Body of pancreas (tissue), 4 donors: ENCODE measurements around the gene C1orf35. TPM values are rescaled to one million over a fixed set of nuclear protein-coding genes. Genes with fewer than 3 reads are reported as not detected.

Source experiments
- ATAC-seq: fragments of 150-250 bp; one replicate; pipeline ENCODE4 v1.9.1; 2016
- DNase-seq, 4 donors: peaks; one replicate each; pipeline ENCODE4 v3.0.0-alpha.2; 2019
- H3K27ac ChIP-seq, 4 donors: fragments of 200-600 bp; sonication (generic); 1 replicate in 3 of 4; 2 replicates in 1 of 4; pipeline versions ENCODE4 v1.5.1 to v1.6.1; 2016 to 2019; ENCODE audit warnings: mild to moderate bottlenecking in 1 of 4, mixed read lengths in 1 of 4, moderate library complexity in 1 of 4
- H3K27me3 ChIP-seq, 2 donors: fragments of 200-600 bp; sonication (generic); one replicate each; pipeline ENCODE4 v1.6.0; 2016; ENCODE audit warnings: mild to moderate bottlenecking in 1 of 2
- H3K36me3 ChIP-seq, 2 donors: fragments of 200-600 bp; sonication (generic); replicated peaks in 1 of 2; 2 replicates each; pipeline ENCODE4 v1.5.1; 2016; ENCODE audit warnings: low read depth in 2 of 2; ENCODE audit not compliant: insufficient read depth in 1 of 2
- H3K4me1 ChIP-seq: fragments of 200-600 bp; sonication (generic); one replicate; pipeline ENCODE4 v1.6.0; 2016
- H3K4me3 ChIP-seq, 2 donors: fragments of 200-600 bp; sonication (generic); 1 replicate in 1 of 2; 2 replicates in 1 of 2; pipeline ENCODE4 v1.5.1; 2016 to 2019
- H3K9me3 ChIP-seq, 3 donors: fragments of 200-600 bp; sonication (generic); 1 replicate in 2 of 3; 2 replicates in 1 of 3; pipeline ENCODE4 v1.5.1; 2016
- CTCF ChIP-seq, 7 experiments: fragments of 450-650 bp in 4 of 7; fragments of 200-600 bp in 3 of 7; sonication (generic) in 3 of 7; IDR thresholded peaks; one replicate each; pipeline ENCODE4 v1.5.1; 2016 to 2019; ENCODE audit warnings: antibody characterized with exemption in 7 of 7
- POLR2A ChIP-seq, 3 donors: fragments of 450-650 bp; IDR thresholded peaks; one replicate each; pipeline ENCODE4 v1.6.1; 2016; ENCODE audit warnings: antibody characterized with exemption in 3 of 3, mild to moderate bottlenecking in 2 of 3
- WGBS, 2 donors: methylation state at CpG; one replicate each; pipeline ENCODE4 v1.1.5; 2017; 5-methylcytosine and 5-hydroxymethylcytosine counted together
- intact Hi-C: fragments of 100-400 bp; cut with DNase I; formaldehyde crosslinking; loops from one replicate; pipeline ENCODE4 v1.15.1; 2023
- total RNA-seq, 2 donors: library from RNA; depleted of rRNA; stranded (reverse); fragments of >200 nt; gene quantifications; one replicate each; pipeline ENCODE4 v1.1.0, GENCODE V29; 2016

The C1orf35 gene
- total RNA-seq, 2 donors from 2014 or later, result 10.9 to 71.2 TPM

GRCh38 chr1:228094432-228095016 is 8.6 kb downstream of the C1orf35 start:
- H3K4me1 ChIP-seq, result peaks cover 79% of the 10 kb centered on the region
- H3K4me3 ChIP-seq, result no peak overlapping the region
- H3K9me3 ChIP-seq, result no peaks in the 10 kb centered on the region
- TF ChIP-seq POLR2A (IDR thresholded peaks at IDR 0.05), result no peak
- TF ChIP-seq CTCF (IDR thresholded peaks at IDR 0.05), result no peak
- ATAC-seq, result no peak
- H3K27me3 ChIP-seq, result no peaks in the 10 kb centered on the region
- H3K36me3 ChIP-seq, result peaks cover 7 to 14% of the 10 kb centered on the region in 2 donors
- WGBS, 2 donors, result 85 to 90% methylated on average over 13 of the region's 13 CpGs
- intact Hi-C loops, result no loop called here
- no peak overlapping the region for H3K27ac ChIP-seq
- no peak for DNase-seq

GRCh38 chr1:228093050-228093906 is 9.8 kb downstream of the C1orf35 start:
- Histone ChIP-seq H3K27me3 (no peaks in the 10 kb centered on the region), H3K4me3 (no peak overlapping the region), H3K27ac (no peak overlapping the region), H3K36me3 (peaks cover 7 to 10% of the 10 kb centered on the region in 2 donors), H3K4me1 (peaks cover 92% of the 10 kb centered on the region), H3K9me3 (no peaks in the 10 kb centered on the region)
- DNase-seq (no peak), ATAC-seq (no peak)
- WGBS, 2 donors, result 76% methylated on average over 19 to 20 of the region's 20 CpGs
- TF ChIP-seq POLR2A (IDR thresholded peaks at IDR 0.05), result no peak
- TF ChIP-seq CTCF (IDR thresholded peaks at IDR 0.05), result no peak
- intact Hi-C loops, result no loop called here

GRCh38 chr1:228092342-228093049 is 10.6 kb downstream of the C1orf35 start:
- Histone ChIP-seq H3K9me3 (no peaks in the 10 kb centered on the region), H3K27ac (no peak overlapping the region), H3K36me3 (peaks cover 4% of the 10 kb centered on the region in 2 donors), H3K4me1 (peaks cover 99% of the 10 kb centered on the region), H3K27me3 (no peaks in the 10 kb centered on the region), H3K4me3 (no peak overlapping the region)
- no peak for TF ChIP-seq POLR2A (IDR thresholded peaks at IDR 0.05)
- TF ChIP-seq CTCF (IDR thresholded peaks at IDR 0.05), result no peak
- DNase-seq (no peak), ATAC-seq (no peak)
- WGBS, 2 donors, result 65 to 72% methylated on average over 7 to 11 of the region's 11 CpGs
- intact Hi-C loops, result no loop called here

GRCh38 chr1:228091084-228091483 is 12.0 kb downstream of the C1orf35 start:
- H3K4me3 ChIP-seq, result no peak overlapping the region

More at GRCh38 chr1:228091084-228091483, 12.0 kb downstream of the C1orf35 start:
- Histone ChIP-seq H3K9me3 (no peaks in the 10 kb centered on the region), H3K27me3 (no peaks in the 10 kb centered on the region), H3K27ac (peak overlapping the region in 2 of 4 donors; percentile 48 to 100), H3K4me1 (peaks cover 99% of the 10 kb centered on the region), H3K36me3 (no peaks in the 10 kb centered on the region)
- intact Hi-C loops, result no loop called here
- 38 to 41% methylated on average over 4 of the region's 4 CpGs for WGBS, 2 donors
- ATAC-seq (no peak), DNase-seq (no peak)
- TF ChIP-seq POLR2A (IDR thresholded peaks at IDR 0.05) (no peak), CTCF (IDR thresholded peaks at IDR 0.05) (no peak)
